IMR-90 (cell line): ENCODE measurements around the gene LRRFIP1. TPM values are rescaled to one million over a fixed set of nuclear protein-coding genes. Genes with fewer than 3 reads are reported as not detected.

Experiments
- ATAC-seq: fragments of 200-7000 bp; cut with Tn5 transposase; 2 replicates; pipeline ENCODE4 v1.9.1; 2020; ENCODE audit warnings: low read depth, mild to moderate bottlenecking, moderate library complexity
- BruUV-seq: library from RNA; stranded (reverse); fragments of 400-500 nt; replicated peaks from 2 replicates; lab custom pipeline; 2021; lab: Mats Ljungman, UMichigan
- CTCF ChIA-PET: fragments of 300-600 bp; formaldehyde crosslinking; extraction: SDS; loops from one replicate; lab custom pipeline; 2021; ENCODE audit warnings: antibody characterized with exemption; lab: Yijun Ruan, JAX
- POLR2A ChIA-PET: fragments of 300-600 bp; sonication (Branson Sonifier 250); formaldehyde crosslinking; loops from one replicate; lab custom pipeline; 2022; ENCODE audit warnings: antibody characterized with exemption; ENCODE audit not compliant: unreplicated experiment; lab: Charles Lee
- DNase-seq: peaks from one replicate; pipeline ENCODE4 v3.0.0; 2013
- H2AFZ ChIP-seq: replicated peaks from 2 replicates; pipeline ENCODE3; 2013; ENCODE audit warnings: low read length, mild to moderate bottlenecking; ENCODE audit not compliant: poor library complexity
- H2AK5ac ChIP-seq: 2 replicates; pipeline ENCODE4 v1.6.1; 2013; ENCODE audit warnings: low read depth, low read length, inconsistent platforms
- H2AK9ac ChIP-seq: replicated peaks from 2 replicates; pipeline ENCODE3; 2013; ENCODE audit warnings: mild to moderate bottlenecking, low read depth, low read length, moderate library complexity; ENCODE audit not compliant: poor library complexity
- H2BK120ac ChIP-seq: 2 replicates; pipeline ENCODE4 v1.6.1; 2013; ENCODE audit warnings: low read depth, low read length, inconsistent platforms
- H2BK15ac ChIP-seq: 3 replicates; pipeline ENCODE4 v1.6.1; 2013; ENCODE audit warnings: low read depth, low read length, inconsistent platforms
- H2BK20ac ChIP-seq: 2 replicates; pipeline ENCODE4 v1.6.1; 2013; ENCODE audit warnings: low read depth, mild to moderate bottlenecking, inconsistent platforms, low read length, moderate library complexity
- H2BK5ac ChIP-seq: 2 replicates; pipeline ENCODE4 v1.6.1; 2013; ENCODE audit warnings: mild to moderate bottlenecking, low read depth, low read length, inconsistent platforms; ENCODE audit not compliant: poor library complexity, severe bottlenecking
- H3K14ac ChIP-seq: replicated peaks from 2 replicates; pipeline ENCODE4 v1.6.1; 2013; ENCODE audit warnings: low read depth, low read length, inconsistent platforms
- H3K18ac ChIP-seq: 2 replicates; pipeline ENCODE4 v1.6.1; 2013; ENCODE audit warnings: low read depth, low read length, control low read depth
- H3K23ac ChIP-seq: 2 replicates; pipeline ENCODE4 v1.6.1; 2013; ENCODE audit warnings: low read depth, low read length, inconsistent platforms
- H3K27ac ChIP-seq: 2 replicates; pipeline ENCODE4 v1.5.1; 2013; ENCODE audit warnings: mild to moderate bottlenecking, control low read depth, low read length; ENCODE audit not compliant: insufficient read depth
- H3K27me3 ChIP-seq: 2 replicates; pipeline ENCODE4 v1.6.1; 2013; ENCODE audit warnings: low read length; ENCODE audit not compliant: control insufficient read depth, insufficient read depth
- H3K36me3 ChIP-seq: 2 replicates; pipeline ENCODE4 v1.6.1; 2013; ENCODE audit warnings: low read length, mixed read lengths; ENCODE audit not compliant: control insufficient read depth, insufficient read depth
- H3K4ac ChIP-seq: 2 replicates; pipeline ENCODE4 v1.6.1; 2013; ENCODE audit warnings: low read depth, low read length, inconsistent platforms
- H3K4me1 ChIP-seq: 2 replicates; pipeline ENCODE4 v1.6.1; 2013; ENCODE audit warnings: low read length, mixed read lengths; ENCODE audit not compliant: control insufficient read depth, insufficient read depth
- H3K4me2 ChIP-seq: 2 replicates; pipeline ENCODE4 v1.6.1; 2013; ENCODE audit warnings: low read depth, mild to moderate bottlenecking, control low read depth, low read length, moderate library complexity
- H3K4me3 ChIP-seq: 2 replicates; pipeline ENCODE4 v1.5.1; 2013; ENCODE audit warnings: low read depth, mild to moderate bottlenecking, control low read depth, low read length, moderate library complexity; ENCODE audit not compliant: insufficient read depth
- H3K56ac ChIP-seq: 2 replicates; pipeline ENCODE4 v1.6.1; 2013; ENCODE audit warnings: low read length, inconsistent platforms; ENCODE audit not compliant: insufficient read depth; ENCODE audit errors: extremely low read depth
- H3K79me1 ChIP-seq, 2 experiments: 2 replicates each; pipeline ENCODE4 v1.6.1; 2013; ENCODE audit warnings: low read length in 2 of 2, inconsistent platforms in 1 of 2, low read depth in 1 of 2
- H3K9ac ChIP-seq: 2 replicates; pipeline ENCODE4 v1.6.1; 2013; ENCODE audit warnings: low read depth, low read length, control low read depth
- H3K9me1 ChIP-seq: 2 replicates; pipeline ENCODE4 v1.6.1; 2013; ENCODE audit warnings: low read length, inconsistent platforms; ENCODE audit not compliant: insufficient read depth
- H3K9me3 ChIP-seq: 2 replicates; pipeline ENCODE4 v1.6.1; 2013; ENCODE audit warnings: low read length; ENCODE audit not compliant: control insufficient read depth, insufficient read depth
- H4K20me1 ChIP-seq: 2 replicates; pipeline ENCODE4 v1.6.1; 2013; ENCODE audit warnings: low read length, inconsistent platforms; ENCODE audit not compliant: insufficient read depth
- H4K5ac ChIP-seq: 2 replicates; pipeline ENCODE4 v1.6.1; 2013; ENCODE audit warnings: mild to moderate bottlenecking, low read depth, low read length, control low read depth
- H4K8ac ChIP-seq, 2 experiments: 2 replicates each; pipeline ENCODE4 v1.6.1; 2013; ENCODE audit warnings: low read depth in 2 of 2, low read length in 2 of 2, control low read depth in 1 of 2, inconsistent platforms in 1 of 2
- H4K91ac ChIP-seq: 2 replicates; pipeline ENCODE4 v1.6.1; 2013; ENCODE audit warnings: low read depth, low read length, inconsistent platforms; ENCODE audit not compliant: insufficient read depth
- CEBPB ChIP-seq: IDR thresholded peaks from 2 replicates; pipeline ENCODE4 v1.6.1; 2012; ENCODE audit warnings: low read depth, low read length, improper control_type of control experiment
- CHD1 ChIP-seq: IDR thresholded peaks from 2 replicates; pipeline ENCODE4 v1.6.1; 2012; ENCODE audit warnings: low read depth, low read length, improper control_type of control experiment
- CTCF ChIP-seq: conservative IDR thresholded peaks from 2 replicates; pipeline ENCODE4 v1.5.1; 2012; ENCODE audit warnings: mild to moderate bottlenecking, low read depth, low read length, improper control_type of control experiment
- ELK1 ChIP-seq: fragments of 150-350 bp; IDR thresholded peaks from 2 replicates; pipeline ENCODE4 v1.6.1; 2016; ENCODE audit warnings: low read depth, mild to moderate bottlenecking, low read length, moderate library complexity, borderline replicate concordance
- MAFK ChIP-seq: IDR thresholded peaks from 2 replicates; pipeline ENCODE4 v1.6.1; 2012; ENCODE audit warnings: low read depth, low read length, improper control_type of control experiment
- MAZ ChIP-seq: IDR thresholded peaks from 2 replicates; pipeline ENCODE4 v1.6.1; 2012; ENCODE audit warnings: low read depth, mild to moderate bottlenecking, low read length, improper control_type of control experiment, moderate library complexity, borderline replicate concordance
- MXI1 ChIP-seq: IDR thresholded peaks from 2 replicates; pipeline ENCODE4 v1.6.1; 2012; ENCODE audit warnings: low read depth, mild to moderate bottlenecking, low read length, moderate library complexity, borderline replicate concordance
- NFE2L2 ChIP-seq: fragments of 150-350 bp; IDR thresholded peaks from 2 replicates; pipeline ENCODE4 v1.6.1; 2016; ENCODE audit warnings: low read depth, mild to moderate bottlenecking, low read length
- POLR2A ChIP-seq: IDR thresholded peaks from 2 replicates; pipeline ENCODE4 v1.6.1; 2012; ENCODE audit warnings: mild to moderate bottlenecking, low read depth, low read length
- RAD21 ChIP-seq: IDR thresholded peaks from 2 replicates; pipeline ENCODE4 v1.6.1; 2012; ENCODE audit warnings: low read length, improper control_type of control experiment
- SMC3 ChIP-seq: fragments of 150-350 bp; IDR thresholded peaks from 2 replicates; pipeline ENCODE4 v1.6.1; 2016; ENCODE audit warnings: low read depth, mild to moderate bottlenecking, antibody characterized with exemption, low read length, moderate library complexity
- WGBS, 2 experiments: methylation state at CpG; one replicate each; pipeline versions ENCODE4 v1.1.5 to v1.1.7; 2013; ENCODE audit warnings: missing lambda C conversion rate in 2 of 2; ENCODE audit not compliant: insufficient read length in 1 of 2; ENCODE audit errors: extremely low coverage in 2 of 2; 5-methylcytosine and 5-hydroxymethylcytosine counted together
- dilution Hi-C: fragments of 300-500 bp; cut with HindIII; formaldehyde crosslinking; loops from one replicate; pipeline ENCODE4 v1.14.3; 2018; ENCODE audit warnings: low sequenced_read_pairs; ENCODE audit not compliant: unreplicated experiment
- in situ Hi-C: fragments of 300-500 bp; cut with MboI; formaldehyde crosslinking; loops from 3 replicates; pipeline ENCODE4 v1.14.3; 2019; ENCODE audit warnings: low sequenced_read_pairs, inconsistent platforms, mixed read lengths
- intact Hi-C: fragments of 100-400 bp; cut with micrococcal nuclease; formaldehyde crosslinking; loops from 2 replicates; pipeline ENCODE4 v1.10.0; 2022
- polyA plus RNA-seq, 3 experiments: library from polyadenylated mRNA; depleted of rRNA; stranded (reverse); fragments of >200 nt; gene quantifications; 2 replicates each; pipeline ENCODE4 v1.2.3, GENCODE V29; 2012; ENCODE audit warnings: low replicate concordance in 1 of 3
- total RNA-seq: library from RNA; depleted of rRNA; stranded (reverse); fragments of >200 nt; gene quantifications from 2 replicates; pipeline ENCODE4 v1.2.3, GENCODE V29; 2012
- TF ChIP-seq, protein P1 (sequence below): fragments of 150-350 bp; IDR thresholded peaks from 2 replicates; pipeline ENCODE4 v1.6.1; 2017; ENCODE audit warnings: mild to moderate bottlenecking, antibody characterized with exemption, low read length, low read depth

Gene LRRFIP1
- total and polyA plus RNA-seq, 2 of the 4 experiments (the other 2 are of a cell fraction), result 52.2 to 54.4 TPM

- dilution Hi-C loops, result no loop called here
- POLR2A ChIA-PET, result no interaction called here
- Histone ChIP-seq H3K4ac (peak overlapping the region; percentile 68), H2BK5ac (no peak overlapping the region), H3K4me1 (peaks cover 7% of the 10 kb centered on the region), H2BK20ac (no peak overlapping the region), H3K4me2 (peak overlapping the region; percentile 80), H4K8ac (peak overlapping the region; percentile 55 to 89), H3K23ac (0 out of 2 replicates have a peak overlapping the region, but pooled peaks have one; percentile 5), H2AK9ac (peak overlapping the region; percentile 83), H4K5ac (peak overlapping the region; percentile 85), H3K27ac (no peak overlapping the region), H2BK120ac (peak overlapping the region; percentile 42; the same call in 1 of the 2 replicates), H3K14ac (peak overlapping the region; percentile 73; the same call in 1 of the 2 replicates), H4K91ac (peak overlapping the region; percentile 67), H2AFZ (peak overlapping the region; percentile 94), H3K4me3 (peak overlapping the region; percentile 90), H3K56ac (no peak overlapping the region; the same call in 1 of the 2 replicates), H3K27me3 (no peaks in the 10 kb centered on the region), H3K18ac (no peak overlapping the region), H3K9me3 (no peaks in the 10 kb centered on the region), H3K36me3 (peaks cover 10% of the 10 kb centered on the region), H2AK5ac (0 out of 2 replicates have a peak overlapping the region, but pooled peaks have one; percentile 64), H3K79me1 (peaks cover 12 to 51% of the 10 kb centered on the region in 2 experiments), H4K20me1 (peaks cover 20% of the 10 kb centered on the region; the same call in 1 of the 2 replicates), H3K9ac (peak overlapping the region; percentile 67), H2BK15ac (no peak overlapping the region; the same call in 2 of the 3 replicates), H3K9me1 (peaks cover 18% of the 10 kb centered on the region)
- no TSS peak for BruUV-seq
- TF ChIP-seq ELK1 (no peak), RAD21 (no peak), CTCF (no peak), MAFK (no peak), POLR2A (no peak), SMC3 (no peak), CEBPB (no peak), CHD1 (no peak), NFE2L2 (no peak), MXI1 (no peak), MAZ (no peak)
- TF ChIP-seq, protein P1, sequence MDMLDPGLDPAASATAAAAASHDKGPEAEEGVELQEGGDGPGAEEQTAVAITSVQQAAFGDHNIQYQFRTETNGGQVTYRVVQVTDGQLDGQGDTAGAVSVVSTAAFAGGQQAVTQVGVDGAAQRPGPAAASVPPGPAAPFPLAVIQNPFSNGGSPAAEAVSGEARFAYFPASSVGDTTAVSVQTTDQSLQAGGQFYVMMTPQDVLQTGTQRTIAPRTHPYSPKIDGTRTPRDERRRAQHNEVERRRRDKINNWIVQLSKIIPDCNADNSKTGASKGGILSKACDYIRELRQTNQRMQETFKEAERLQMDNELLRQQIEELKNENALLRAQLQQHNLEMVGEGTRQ, result no peak
- in situ Hi-C loops, result no loop called here
- peak; percentile 31; the same call in 1 of the 2 replicates for ATAC-seq
- intact Hi-C loops, result no loop called here
- CTCF ChIA-PET, result no interaction called here
- DNase-seq, result no peak
- 37% methylated on average over 22 of the region's 54 CpGs; no CpG with 5 or more reads in 1 of the 2 experiments for WGBS, 2 experiments
These were observed 460 bp upstream of the LRRFIP1 start for GRCh38 chr2:237626813-237627440.
